Epidermal melanocyte (primary cell): Measurements from ENCODE around the gene TRPM2.

Experiments
- DNase-seq: peaks from one replicate; pipeline ENCODE4 v3.0.0; 2011; ENCODE audit warnings: low spot score; ENCODE audit not compliant: insufficient read length

TRPM2 gene

GRCh38 chr21:44374601-44375280 is 21.3 kb downstream of the TRPM2 start:
- no peak for DNase-seq

DNA sequence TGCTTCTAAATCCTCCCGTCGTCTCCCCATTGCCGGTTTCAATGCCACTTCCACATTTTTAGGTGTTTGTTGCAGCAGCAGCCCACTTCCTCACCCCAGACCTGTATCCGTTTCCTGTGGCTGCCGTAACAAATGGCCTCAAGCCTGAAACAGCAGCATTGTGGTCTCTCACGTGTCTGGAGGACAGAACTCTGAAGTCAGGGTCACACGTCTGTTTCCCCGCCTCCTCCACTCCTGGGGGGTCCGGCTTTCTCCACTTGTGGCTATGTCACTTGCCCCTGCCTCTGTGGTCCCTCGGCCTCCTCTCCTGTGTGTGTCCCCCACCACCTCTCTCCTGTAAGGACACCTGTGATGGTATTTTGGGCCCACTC is 21.8 kb downstream of the TRPM2 start:
- DNase-seq, result no peak

DNA sequence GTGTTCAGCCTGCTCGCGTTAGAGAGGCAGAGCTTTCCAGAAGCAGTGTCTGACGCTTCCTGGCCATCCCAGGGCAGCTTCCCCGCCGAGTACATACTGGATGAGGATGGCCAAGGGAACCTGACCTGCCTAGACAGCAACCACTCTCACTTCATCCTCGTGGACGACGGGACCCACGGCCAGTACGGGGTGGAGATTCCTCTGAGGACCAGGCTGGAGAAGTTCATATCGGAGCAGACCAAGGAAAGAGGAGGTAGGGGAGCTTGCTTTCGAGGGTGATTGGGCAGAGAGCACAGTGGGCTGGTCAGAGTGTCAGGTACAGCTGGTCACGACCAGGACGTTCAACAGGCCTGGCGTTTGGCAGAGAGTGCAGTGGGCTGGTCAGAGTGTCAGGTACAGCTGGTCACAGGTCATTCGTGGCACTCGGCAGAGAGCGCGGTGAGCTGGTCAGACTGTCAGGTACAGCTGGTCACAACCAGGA is 22.4 kb downstream of the TRPM2 start:
- DNase-seq, result no peak

DNA sequence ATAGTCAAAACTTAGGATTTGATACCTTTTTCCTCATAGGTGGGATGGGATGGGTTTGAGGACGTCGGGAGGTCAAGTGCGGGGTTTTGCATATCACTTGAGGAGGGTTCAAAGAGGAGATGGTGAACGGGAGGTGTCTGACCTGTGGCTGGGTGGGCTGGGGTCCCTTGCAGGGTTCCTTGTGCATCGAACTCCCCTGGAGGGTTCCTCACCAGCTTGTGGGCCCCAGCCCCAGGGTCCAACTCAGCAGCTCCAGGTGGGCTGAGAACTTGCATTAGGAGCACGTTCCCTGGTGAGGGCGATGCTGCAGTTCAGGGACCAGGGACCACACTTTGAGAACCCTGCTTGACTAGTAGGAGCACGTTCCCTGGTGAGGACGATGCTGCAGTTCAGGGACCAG is 23.2 kb downstream of the TRPM2 start:
- no peak for DNase-seq

DNA sequence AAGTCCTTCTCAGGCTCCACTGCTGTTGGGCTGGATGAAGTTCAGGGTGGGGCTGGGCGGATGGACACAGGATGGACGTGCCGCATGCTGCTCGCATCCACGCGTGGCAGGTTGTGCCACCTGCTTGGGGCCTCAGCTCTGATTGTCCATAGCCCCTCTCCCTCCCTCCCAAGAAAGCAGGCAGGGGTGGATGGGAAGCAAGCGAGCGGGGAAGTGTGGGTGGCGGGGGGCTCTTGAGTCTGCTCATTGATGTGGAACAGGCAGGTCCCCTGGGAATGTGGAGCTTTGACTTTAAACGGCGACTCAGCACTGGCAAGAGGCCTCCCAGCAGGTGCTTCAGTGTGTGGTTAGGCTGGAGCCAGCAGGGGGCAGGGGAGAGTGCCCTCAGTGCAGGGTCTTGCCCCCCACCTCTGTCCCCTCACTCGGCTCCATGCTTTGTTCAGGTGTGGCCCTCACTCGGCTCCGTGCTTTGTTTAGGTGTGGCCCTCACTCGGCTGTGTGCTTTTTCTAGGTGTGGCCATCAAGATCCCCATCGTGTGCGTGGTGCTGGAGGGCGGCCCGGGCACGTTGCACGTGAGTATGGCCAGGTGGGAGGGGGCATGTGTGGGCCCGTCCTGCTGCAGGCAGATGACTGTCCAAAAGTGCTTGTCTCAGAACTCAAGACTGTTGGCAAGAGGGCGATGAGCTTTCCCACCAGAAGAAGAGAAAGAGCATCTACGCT is 23.9 kb downstream of the TRPM2 start:
- no peak for DNase-seq

GRCh38 chr21:44377922-44378645 is 24.7 kb downstream of the TRPM2 start:
- DNase-seq, result no peak

DNA sequence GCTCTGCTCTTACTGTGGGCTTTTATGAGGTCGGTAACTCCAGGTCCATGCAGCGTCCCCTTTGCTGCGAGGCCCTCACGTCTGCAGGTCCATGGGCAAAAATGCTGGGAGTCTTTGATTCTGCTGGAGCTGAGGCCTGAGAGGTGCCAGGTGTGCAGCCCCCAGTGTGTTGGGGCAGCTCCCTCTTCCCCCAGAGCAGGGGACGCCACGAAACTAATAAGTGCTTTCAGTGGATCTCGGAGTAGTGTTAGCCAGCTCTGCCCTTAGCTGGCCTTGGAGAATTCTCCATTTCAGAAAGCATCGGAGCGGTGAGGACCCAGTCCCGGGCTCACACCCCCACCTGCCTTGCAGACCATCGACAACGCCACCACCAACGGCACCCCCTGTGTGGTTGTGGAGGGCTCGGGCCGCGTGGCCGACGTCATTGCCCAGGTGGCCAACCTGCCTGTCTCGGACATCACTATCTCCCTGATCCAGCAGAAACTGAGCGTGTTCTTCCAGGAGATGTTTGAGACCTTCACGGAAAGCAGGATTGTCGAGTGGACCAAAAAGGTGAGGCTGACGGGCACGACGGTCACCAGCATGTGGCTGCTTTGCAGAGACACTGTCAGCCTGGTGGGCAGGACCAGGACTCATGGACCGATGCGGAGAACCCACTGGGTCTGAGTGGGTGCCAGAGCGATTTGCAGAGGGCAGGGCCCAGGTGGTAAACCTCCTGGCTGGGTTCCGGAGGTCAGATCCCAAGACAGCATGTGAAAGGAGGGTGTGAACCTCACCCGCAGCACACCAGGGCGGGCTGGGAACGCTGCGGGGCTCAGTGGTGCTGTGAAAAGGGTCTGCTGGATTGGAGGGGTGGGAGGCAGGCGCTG is 25.5 kb downstream of the TRPM2 start:
- no peak for DNase-seq

DNA sequence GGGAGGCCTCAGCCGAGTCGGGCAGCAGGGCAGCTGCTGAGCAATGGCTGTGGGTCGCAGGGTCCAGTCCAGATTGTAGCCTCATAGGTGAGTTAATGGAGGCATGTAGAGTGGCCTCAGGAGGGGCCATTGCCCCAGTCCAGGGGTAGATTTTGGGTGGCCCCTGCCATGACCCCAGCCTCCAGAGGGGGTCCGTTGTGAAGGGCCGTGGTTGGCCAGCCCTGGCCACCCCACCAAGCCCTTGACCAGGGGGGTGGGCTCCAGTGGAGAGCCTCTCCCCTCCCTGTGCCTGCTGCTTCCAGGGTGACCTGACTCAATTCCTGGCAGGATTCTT is 26.1 kb downstream of the TRPM2 start:
- DNase-seq, result no peak

DNA sequence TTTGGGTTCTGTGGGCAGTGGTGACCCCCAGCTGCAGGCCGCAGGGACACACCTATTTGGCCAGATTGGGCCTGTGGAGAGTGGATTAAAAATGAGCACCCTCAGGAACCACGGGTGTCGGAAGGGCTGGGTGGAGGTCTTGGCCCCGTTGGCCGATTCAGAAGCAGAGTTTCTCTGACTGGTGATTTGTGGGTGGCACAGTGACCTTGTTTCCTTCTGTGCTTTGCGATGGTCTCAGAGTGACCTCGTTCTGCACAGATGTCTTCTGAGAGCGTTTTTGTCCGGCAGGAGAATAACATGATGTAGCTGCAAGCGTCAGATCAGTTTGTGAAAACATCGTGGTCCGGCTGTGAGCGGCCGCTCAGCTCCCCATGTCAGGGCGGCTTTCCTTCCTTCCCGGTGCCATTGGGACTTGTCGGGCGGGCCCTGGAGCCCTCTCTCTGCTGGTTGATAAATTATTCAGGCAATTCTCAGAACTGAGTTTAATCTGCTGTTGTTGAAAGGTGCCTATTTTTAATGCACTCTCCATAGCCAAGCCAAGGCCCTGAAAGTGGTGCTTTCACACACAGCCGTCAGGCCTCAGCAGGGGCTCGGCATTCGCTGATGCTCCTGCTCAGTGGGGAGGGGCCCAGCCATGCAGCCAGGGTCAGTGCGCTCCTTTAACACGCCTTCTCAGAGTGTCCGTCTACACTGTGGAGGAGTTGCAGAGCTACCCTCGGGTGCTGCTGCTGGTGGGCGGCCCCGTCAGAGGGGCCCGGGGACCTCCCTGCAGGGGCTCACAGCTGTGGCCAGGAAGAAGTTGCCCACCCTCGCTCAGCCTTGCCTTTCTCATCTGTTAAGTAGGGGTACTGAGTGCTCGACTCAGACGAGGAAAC is 26.8 kb downstream of the TRPM2 start:
- DNase-seq, result no peak

- no peak for DNase-seq
Measured at GRCh38 chr21:44380876-44381275, 27.5 kb downstream of the TRPM2 start.

DNA sequence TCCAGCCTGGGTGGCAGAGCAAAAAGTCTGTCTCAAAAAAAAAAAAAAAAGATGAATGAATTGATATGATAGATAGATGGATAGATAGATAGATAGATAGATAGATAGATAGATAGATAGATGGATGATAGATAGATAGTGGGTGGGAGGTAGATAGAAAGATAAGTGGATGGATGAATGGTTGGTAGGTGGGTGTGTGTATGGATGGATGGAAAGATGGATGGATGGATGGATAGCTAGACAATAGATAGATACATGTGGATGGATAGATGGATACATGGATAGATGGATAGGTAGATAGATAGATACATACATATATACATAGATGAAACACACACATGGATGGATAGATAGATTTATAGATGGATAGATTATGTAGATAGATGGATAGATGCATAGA is 28.5 kb downstream of the TRPM2 start:
- no peak for DNase-seq

GRCh38 chr21:44382536-44382935 is 29.1 kb downstream of the TRPM2 start:
- DNase-seq, result no peak

DNA sequence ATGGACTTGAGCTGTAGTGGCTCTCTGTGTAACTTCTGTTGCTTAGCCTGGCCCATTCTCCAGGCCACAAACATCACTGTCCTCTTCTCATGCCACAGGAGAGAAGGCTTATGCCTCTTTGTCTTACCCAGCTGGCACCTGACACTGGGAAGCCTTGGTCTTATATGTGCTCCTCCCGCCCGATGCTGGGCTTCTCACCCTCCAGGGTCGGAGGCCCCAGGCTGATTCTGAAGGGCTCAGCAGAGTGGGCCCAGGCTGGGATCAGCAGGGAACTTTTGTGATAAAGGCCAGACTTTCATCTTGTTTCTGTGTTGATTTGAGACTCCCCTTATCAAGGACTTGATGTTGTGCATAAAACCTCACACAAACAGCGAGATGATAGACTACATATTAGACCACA is 29.8 kb downstream of the TRPM2 start:
- DNase-seq, result no peak

DNA sequence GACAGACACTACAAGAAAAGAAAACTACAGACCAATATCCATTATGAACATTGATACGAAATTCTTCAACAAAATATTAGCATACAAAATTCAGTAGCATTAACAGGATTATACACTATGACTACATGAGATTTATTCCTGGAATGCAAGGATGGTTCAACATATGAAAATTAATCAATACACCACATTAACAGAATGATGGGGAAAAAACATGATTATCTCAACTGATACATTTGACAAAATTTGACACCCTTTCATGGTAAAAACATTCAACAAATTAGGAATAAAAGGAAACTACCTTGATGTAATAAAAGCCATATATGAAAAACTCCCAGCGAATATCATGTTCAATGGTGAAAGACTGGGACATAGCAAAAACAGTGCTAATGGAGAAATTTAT is 31.5 kb downstream of the TRPM2 start:
- no peak for DNase-seq

- no peak for DNase-seq
Measured at GRCh38 chr21:44389335-44389734, 35.9 kb downstream of the TRPM2 start.

GRCh38 chr21:44390886-44391285 is 37.5 kb downstream of the TRPM2 start:
- no peak for DNase-seq

DNA sequence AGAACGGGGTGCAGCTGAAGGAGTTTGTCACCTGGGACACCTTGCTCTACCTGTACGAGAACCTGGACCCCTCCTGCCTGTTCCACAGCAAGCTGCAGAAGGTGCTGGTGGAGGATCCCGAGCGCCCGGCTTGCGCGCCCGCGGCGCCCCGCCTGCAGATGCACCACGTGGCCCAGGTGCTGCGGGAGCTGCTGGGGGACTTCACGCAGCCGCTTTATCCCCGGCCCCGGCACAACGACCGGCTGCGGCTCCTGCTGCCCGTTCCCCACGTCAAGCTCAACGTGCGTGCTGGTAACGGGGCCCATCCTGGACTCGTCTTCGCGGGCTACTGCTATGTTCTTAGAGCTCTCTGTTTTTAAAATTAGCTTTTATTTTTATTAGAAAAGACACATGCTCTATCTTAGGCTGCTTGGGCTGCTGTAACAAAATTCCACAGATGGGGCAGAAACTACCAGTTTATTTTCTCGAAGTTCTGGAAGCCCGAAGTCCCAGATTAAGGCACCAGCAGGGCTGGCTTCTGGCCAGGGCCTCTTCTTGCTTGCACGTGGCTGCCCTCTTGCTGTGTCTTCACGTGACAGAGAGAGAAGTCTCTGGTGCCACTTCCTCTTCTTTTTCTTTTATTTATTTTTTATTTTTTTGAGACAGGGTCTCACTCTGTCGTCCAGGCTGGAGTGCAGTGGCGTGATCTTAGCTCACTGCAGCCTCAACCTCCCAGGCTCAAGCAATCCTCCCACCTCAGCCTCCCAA is 38.1 kb downstream of the TRPM2 start:
- no peak for DNase-seq

- no peak for DNase-seq
Measured at GRCh38 chr21:44392185-44392584, 38.8 kb downstream of the TRPM2 start.

GRCh38 chr21:44392916-44393315 is 39.5 kb downstream of the TRPM2 start:
- DNase-seq, result no peak

DNA sequence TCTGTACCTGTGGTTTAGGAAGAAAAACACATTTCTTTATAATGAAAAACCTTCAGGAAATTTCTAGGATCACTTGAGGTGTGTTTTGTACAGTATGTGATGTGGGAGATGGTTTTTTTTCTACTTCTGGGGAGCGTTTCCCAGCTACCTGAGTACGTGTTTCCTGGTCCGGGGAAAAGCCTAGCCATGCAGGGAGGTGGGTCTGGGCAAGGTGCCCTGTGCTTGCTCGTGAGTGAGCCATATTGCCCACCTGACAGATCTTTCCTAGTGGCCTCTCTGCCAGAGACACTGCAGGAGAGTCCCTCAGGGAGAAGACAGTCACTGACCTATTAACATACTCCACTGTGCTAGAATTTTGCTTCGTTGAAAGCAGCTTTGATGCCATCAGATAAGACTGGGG is 41.3 kb downstream of the TRPM2 start:
- DNase-seq, result no peak
